ENCODE results near the gene ULK3. TPM values are rescaled to one million over a fixed set of nuclear protein-coding genes. Genes with fewer than 3 reads are reported as not detected.

ULK3 gene
- total RNA-seq, 2 experiments from 2014 or later = 37.8 to 38.9 TPM

DNA sequence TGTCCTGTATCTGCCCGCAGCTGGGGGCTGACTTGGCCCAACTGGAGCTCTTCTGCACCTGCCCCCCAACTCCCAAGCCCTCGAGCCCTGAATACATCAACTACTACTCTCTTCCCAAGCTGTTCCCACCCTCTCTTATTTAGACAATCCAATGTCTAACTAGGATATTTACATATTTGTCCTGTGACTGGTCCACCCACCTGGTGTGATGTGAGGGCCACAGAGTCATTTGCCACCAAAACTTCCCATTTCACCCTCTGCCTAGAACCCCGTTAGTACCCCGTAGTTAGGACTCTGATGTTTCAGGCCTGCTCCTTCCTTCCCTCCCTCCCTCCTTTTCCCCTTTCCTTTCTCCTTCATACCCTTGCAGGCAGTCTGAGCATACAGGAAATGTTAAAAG, 10.1 kb downstream of the ULK3 start:
- H3K36me3 ChIP-seq (ENCODE audit: insufficient read depth, low read length) = peaks cover 20% of the 10 kb centered on the region
- H3K27ac ChIP-seq (ENCODE audit: low read depth in 1 of 2, low read length in 2 of 2) = no peak overlapping the region
- intact Hi-C loops (cut with DNase I, micrococcal nuclease) = loop anchor here in 1 of 2 experiments (10.0 kb wide), 1 partner anchor 198 kb away; no protein-coding TSS in a partner anchor
- CTCF ChIA-PET = no interaction called here
- H3K27me3 Mint-ChIP-seq = peaks cover 13% of the 10 kb centered on the region
- no peaks in the 10 kb centered on the region for H3K9me3 ChIP-seq (ENCODE audit: control insufficient read depth in 1 of 2, insufficient read depth in 1 of 2, low read length in 2 of 2)
- no peak overlapping the region for H3K27ac Mint-ChIP-seq
- TF ChIP-seq, protein P1, sequence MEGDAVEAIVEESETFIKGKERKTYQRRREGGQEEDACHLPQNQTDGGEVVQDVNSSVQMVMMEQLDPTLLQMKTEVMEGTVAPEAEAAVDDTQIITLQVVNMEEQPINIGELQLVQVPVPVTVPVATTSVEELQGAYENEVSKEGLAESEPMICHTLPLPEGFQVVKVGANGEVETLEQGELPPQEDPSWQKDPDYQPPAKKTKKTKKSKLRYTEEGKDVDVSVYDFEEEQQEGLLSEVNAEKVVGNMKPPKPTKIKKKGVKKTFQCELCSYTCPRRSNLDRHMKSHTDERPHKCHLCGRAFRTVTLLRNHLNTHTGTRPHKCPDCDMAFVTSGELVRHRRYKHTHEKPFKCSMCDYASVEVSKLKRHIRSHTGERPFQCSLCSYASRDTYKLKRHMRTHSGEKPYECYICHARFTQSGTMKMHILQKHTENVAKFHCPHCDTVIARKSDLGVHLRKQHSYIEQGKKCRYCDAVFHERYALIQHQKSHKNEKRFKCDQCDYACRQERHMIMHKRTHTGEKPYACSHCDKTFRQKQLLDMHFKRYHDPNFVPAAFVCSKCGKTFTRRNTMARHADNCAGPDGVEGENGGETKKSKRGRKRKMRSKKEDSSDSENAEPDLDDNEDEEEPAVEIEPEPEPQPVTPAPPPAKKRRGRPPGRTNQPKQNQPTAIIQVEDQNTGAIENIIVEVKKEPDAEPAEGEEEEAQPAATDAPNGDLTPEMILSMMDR (IDR thresholded peaks at IDR 0.05) = no peak
- H3K9me3 Mint-ChIP-seq = no peaks in the 10 kb centered on the region
- no peaks in the 10 kb centered on the region for H3K4me1 Mint-ChIP-seq (ENCODE audit: low read depth)
- H3K4me3 ChIP-seq (ENCODE audit: low read length) = no peak overlapping the region
- H3K36me3 Mint-ChIP-seq (ENCODE audit: low read depth) = peaks cover 12% of the 10 kb centered on the region
- POLR2A ChIA-PET = no interaction called here
- H3K4me3 Mint-ChIP-seq = no peak overlapping the region
- H3K4me1 ChIP-seq (ENCODE audit: insufficient read depth, low read length) = no peaks in the 10 kb centered on the region
- ATAC-seq (ENCODE audit: poor library complexity) (no peak), DNase-seq (no peak)
- H3K27me3 ChIP-seq (ENCODE audit: control insufficient read depth in 1 of 2, insufficient read depth in 2 of 2, low read length in 2 of 2) = peaks cover 7 to 11% of the 10 kb centered on the region in 2 experiments

DNA sequence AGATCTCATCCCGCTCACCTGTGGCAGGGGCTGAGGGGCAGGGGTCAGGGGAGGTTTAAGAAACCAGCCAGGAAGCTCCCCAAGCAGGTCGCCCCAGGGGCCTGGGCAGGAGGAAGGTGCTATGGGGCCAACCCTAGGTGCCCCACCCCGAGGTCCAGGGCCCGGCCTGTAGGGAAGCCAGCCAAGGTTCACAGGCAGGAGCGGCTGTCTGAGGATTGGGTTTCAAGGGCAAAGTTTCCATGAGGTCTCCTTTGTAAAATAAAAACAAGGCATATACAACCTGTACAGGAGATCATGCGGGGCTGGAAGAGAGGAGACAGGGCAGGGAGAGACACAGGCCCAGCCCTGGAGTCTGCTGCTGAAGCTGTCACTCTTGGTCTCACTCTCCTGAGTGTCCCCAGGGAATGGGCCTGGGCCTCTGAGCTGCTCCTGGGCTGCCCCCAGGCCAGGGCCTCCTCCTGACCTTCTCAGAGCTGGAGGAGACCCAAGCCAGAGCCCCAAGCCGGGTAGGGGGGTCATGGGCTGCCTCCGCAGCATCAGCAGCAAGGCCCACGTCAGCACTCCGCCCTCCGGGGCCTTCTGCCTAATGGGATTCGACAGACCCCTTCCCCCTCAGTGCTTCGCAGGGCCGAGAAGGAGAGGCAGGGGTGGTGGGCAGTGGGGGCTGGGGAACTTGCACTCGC, 11.0 kb downstream of the ULK3 start:
- Mint-ChIP-seq H3K9me3 (no peaks in the 10 kb centered on the region), H3K4me1 (ENCODE audit: low read depth) (no peaks in the 10 kb centered on the region), H3K36me3 (ENCODE audit: low read depth) (peaks cover 12% of the 10 kb centered on the region), H3K27me3 (peaks cover 21% of the 10 kb centered on the region), H3K4me3 (no peak overlapping the region), H3K27ac (no peak overlapping the region)
- CTCF ChIA-PET = no interaction called here
- intact Hi-C loops (cut with DNase I, micrococcal nuclease) = loop anchor here in 1 of 2 experiments (10.0 kb wide), 1 partner anchor 197 kb away; no protein-coding TSS in a partner anchor
- H3K36me3 ChIP-seq (ENCODE audit: insufficient read depth, low read length) = peaks cover 15% of the 10 kb centered on the region
- POLR2A ChIA-PET = no interaction called here
- DNase-seq (no peak), ATAC-seq (ENCODE audit: poor library complexity) (no peak)
- H3K27ac ChIP-seq (ENCODE audit: low read depth in 1 of 2, low read length in 2 of 2) = no peak overlapping the region
- no peak overlapping the region for H3K4me3 ChIP-seq (ENCODE audit: low read length)
- TF ChIP-seq, protein P1 (IDR thresholded peaks at IDR 0.05) = no peak
- no peaks in the 10 kb centered on the region for H3K4me1 ChIP-seq (ENCODE audit: insufficient read depth, low read length)
- H3K27me3 ChIP-seq (ENCODE audit: control insufficient read depth in 1 of 2, insufficient read depth in 2 of 2, low read length in 2 of 2) = peaks cover 15 to 18% of the 10 kb centered on the region in 2 experiments
- peaks cover 0 to 3% of the 10 kb centered on the region in 2 experiments for H3K9me3 ChIP-seq (ENCODE audit: control insufficient read depth in 1 of 2, insufficient read depth in 1 of 2, low read length in 2 of 2)

DNA sequence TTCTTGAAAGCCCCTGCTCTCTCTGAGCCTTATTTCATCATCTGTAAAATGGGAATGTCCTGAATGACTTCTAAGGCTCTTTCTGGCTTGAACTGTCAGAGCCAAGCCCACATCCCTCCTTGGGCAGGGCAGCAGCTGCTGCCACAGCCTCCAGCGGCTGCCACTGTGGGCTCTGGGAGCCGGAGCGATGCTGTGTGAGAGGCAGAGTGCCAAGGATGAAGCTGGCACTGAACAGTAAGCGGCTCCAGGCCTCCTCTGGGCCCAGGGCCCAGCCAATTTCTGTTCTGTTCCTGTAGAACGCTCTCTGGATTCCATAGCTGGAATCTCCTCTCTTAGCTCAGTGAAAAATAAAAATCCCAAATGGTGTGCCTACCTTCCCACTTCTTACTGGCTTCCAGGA, 12.1 kb downstream of the ULK3 start:
- Mint-ChIP-seq H3K27ac (no peak overlapping the region), H3K9me3 (no peaks in the 10 kb centered on the region), H3K27me3 (peaks cover 26% of the 10 kb centered on the region), H3K4me3 (no peak overlapping the region), H3K4me1 (ENCODE audit: low read depth) (no peaks in the 10 kb centered on the region), H3K36me3 (ENCODE audit: low read depth) (peaks cover 5% of the 10 kb centered on the region)
- H3K4me1 ChIP-seq (ENCODE audit: insufficient read depth, low read length) = peaks cover 6% of the 10 kb centered on the region
- DNase-seq (no peak), ATAC-seq (ENCODE audit: poor library complexity) (no peak)
- H3K27me3 ChIP-seq (ENCODE audit: control insufficient read depth in 1 of 2, insufficient read depth in 2 of 2, low read length in 2 of 2) = peaks cover 20% of the 10 kb centered on the region in 2 experiments
- TF ChIP-seq, protein P1 (IDR thresholded peaks at IDR 0.05) = no peak
- no peak overlapping the region for H3K4me3 ChIP-seq (ENCODE audit: low read length)
- no peak overlapping the region for H3K27ac ChIP-seq (ENCODE audit: low read depth in 1 of 2, low read length in 2 of 2)
- CTCF ChIA-PET = no interaction called here
- peaks cover 0 to 8% of the 10 kb centered on the region in 2 experiments for H3K9me3 ChIP-seq (ENCODE audit: control insufficient read depth in 1 of 2, insufficient read depth in 1 of 2, low read length in 2 of 2)
- intact Hi-C loops (cut with DNase I, micrococcal nuclease) = loop anchor here in 1 of 2 experiments (10.0 kb wide), 1 partner anchor 196 kb away; no protein-coding TSS in a partner anchor
- POLR2A ChIA-PET = no interaction called here
- H3K36me3 ChIP-seq (ENCODE audit: insufficient read depth, low read length) = peaks cover 5% of the 10 kb centered on the region

Measured in CD4-positive, alpha-beta T cell (primary cell).